ENCODE measurements around the gene CHTF18.

Gene CHTF18

GRCh38 chr16:798666-799065 lies 10.2 kb downstream of the CHTF18 start:
- Histone ChIP-seq H3K4me3 (ENCODE audit: low read length) (no peak overlapping the region), H3K4me1 (ENCODE audit: control insufficient read depth, low read length) (peaks cover 9% of the 10 kb centered on the region; the same call in 1 of the 2 replicates)
- TF ChIP-seq, protein P1, sequence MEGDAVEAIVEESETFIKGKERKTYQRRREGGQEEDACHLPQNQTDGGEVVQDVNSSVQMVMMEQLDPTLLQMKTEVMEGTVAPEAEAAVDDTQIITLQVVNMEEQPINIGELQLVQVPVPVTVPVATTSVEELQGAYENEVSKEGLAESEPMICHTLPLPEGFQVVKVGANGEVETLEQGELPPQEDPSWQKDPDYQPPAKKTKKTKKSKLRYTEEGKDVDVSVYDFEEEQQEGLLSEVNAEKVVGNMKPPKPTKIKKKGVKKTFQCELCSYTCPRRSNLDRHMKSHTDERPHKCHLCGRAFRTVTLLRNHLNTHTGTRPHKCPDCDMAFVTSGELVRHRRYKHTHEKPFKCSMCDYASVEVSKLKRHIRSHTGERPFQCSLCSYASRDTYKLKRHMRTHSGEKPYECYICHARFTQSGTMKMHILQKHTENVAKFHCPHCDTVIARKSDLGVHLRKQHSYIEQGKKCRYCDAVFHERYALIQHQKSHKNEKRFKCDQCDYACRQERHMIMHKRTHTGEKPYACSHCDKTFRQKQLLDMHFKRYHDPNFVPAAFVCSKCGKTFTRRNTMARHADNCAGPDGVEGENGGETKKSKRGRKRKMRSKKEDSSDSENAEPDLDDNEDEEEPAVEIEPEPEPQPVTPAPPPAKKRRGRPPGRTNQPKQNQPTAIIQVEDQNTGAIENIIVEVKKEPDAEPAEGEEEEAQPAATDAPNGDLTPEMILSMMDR (IDR thresholded peaks at IDR 0.05; ENCODE audit: low read depth, low read length, poor library complexity, severe bottlenecking): no peak
- no peak for TF ChIP-seq EZH2phosphoT487 (IDR thresholded peaks at IDR 0.05; ENCODE audit: borderline replicate concordance, low read length)

DNA sequence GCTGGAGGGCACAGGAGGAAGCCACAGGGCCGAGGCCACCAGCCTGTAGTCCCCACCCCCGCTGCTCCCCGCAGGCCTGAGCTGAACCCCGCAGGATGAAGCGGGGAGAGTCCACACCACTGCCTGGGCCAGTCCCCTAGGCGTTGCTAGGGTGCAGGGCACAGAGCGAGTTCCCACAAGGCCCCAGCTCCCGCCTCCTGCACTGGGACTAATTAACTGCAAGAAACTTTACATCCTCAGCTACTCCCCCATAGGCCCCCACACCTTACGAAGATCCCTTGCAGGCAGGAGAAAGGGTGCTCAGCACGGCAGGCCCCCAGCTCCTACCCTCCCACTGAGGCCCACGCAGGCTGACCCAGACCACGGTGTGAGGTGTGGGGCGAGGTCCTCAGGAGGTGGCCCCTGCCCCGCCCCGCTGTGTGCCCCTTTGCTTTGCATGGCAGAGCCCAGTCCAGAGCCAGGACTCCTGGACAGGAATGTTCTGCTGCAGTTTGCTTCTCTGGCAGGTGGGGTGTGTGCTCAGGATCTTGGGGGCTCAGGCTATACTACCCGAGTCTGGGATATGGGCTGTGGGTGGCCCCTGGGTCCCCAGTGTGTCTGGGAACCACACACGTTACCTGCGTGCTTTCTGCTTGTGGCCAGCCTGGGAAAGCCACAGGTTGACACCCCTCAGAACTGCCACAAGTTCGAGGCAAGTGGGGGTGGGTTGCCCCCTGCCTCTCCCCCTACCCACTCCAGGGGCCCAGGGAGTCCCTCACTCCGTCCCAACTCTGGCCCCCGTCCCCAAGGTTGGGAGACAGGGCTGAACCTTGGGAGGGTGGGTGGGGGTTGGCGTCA lies 10.9 kb downstream of the CHTF18 start:
- Histone ChIP-seq H3K4me3 (ENCODE audit: low read length) (no peak overlapping the region), H3K79me2 (ENCODE audit: control insufficient read depth, low read length) (no peaks in the 10 kb centered on the region), H4K20me1 (ENCODE audit: control insufficient read depth, insufficient read depth, low read depth, low read length) (peaks cover 13% of the 10 kb centered on the region; the same call in 1 of the 2 replicates)

More at GRCh38 chr16:798666-799065, 10.2 kb downstream of the CHTF18 start:
- no peak overlapping the region for H3K27ac ChIP-seq (ENCODE audit: low read depth, low read length)
- H4K20me1 ChIP-seq (ENCODE audit: control insufficient read depth, insufficient read depth, low read depth, low read length): peaks cover 13% of the 10 kb centered on the region; the same call in 1 of the 2 replicates
- H3K9me2 ChIP-seq (replicated peaks; ENCODE audit: control insufficient read depth, low read length): no peaks in the 10 kb centered on the region
- H3K36me3 ChIP-seq (ENCODE audit: control insufficient read depth, low read length): peaks cover 18% of the 10 kb centered on the region
- no peaks in the 10 kb centered on the region for H3K9me3 ChIP-seq (ENCODE audit: control insufficient read depth, insufficient read depth, low read length)
- H3K4me2 ChIP-seq (ENCODE audit: low read length): no peak overlapping the region
- H3K79me2 ChIP-seq (ENCODE audit: control insufficient read depth, low read length): no peaks in the 10 kb centered on the region
- H3K27me3 ChIP-seq (ENCODE audit: control insufficient read depth, low read length): peaks cover 45% of the 10 kb centered on the region
- no peaks in the 10 kb centered on the region; the same call in 1 of the 2 replicates for H3F3A ChIP-seq (ENCODE audit: control insufficient read depth, insufficient read depth)

GRCh38 chr16:799948-800833 lies 11.8 kb downstream of the CHTF18 start, which contains the start of gene GNG13:
Gene GNG13, minus strand, starts transcription at chr16:800734. Its CDS starts 1,657 bp downstream, at chr16:799077.
- H3K4me2 ChIP-seq (ENCODE audit: low read length): no peak within 1 kb of the TSS
- no peaks in the 10 kb centered on the region for H3K79me2 ChIP-seq (ENCODE audit: control insufficient read depth, low read length)
- TF ChIP-seq, protein P1 (IDR thresholded peaks at IDR 0.05; ENCODE audit: low read depth, low read length, poor library complexity, severe bottlenecking): no peak
- no peak; the same call in 1 of the 2 replicates for TF ChIP-seq EZH2phosphoT487 (IDR thresholded peaks at IDR 0.05; ENCODE audit: borderline replicate concordance, low read length)
- no peaks in the 10 kb centered on the region for H3K9me2 ChIP-seq (replicated peaks; ENCODE audit: control insufficient read depth, low read length)
- H4K20me1 ChIP-seq (ENCODE audit: control insufficient read depth, insufficient read depth, low read depth, low read length): peaks cover 13% of the 10 kb centered on the region; the same call in 1 of the 2 replicates
- peaks cover 12% of the 10 kb centered on the region for H3K36me3 ChIP-seq (ENCODE audit: control insufficient read depth, low read length)
- no peak within 1 kb of the TSS for H3K27ac ChIP-seq (ENCODE audit: low read depth, low read length)
- peaks cover 9% of the 10 kb centered on the region; the same call in 1 of the 2 replicates for H3K4me1 ChIP-seq (ENCODE audit: control insufficient read depth, low read length)
- no peaks in the 10 kb centered on the region for H3K9me3 ChIP-seq (ENCODE audit: control insufficient read depth, insufficient read depth, low read length)
- no peaks in the 10 kb centered on the region; the same call in 1 of the 2 replicates for H3F3A ChIP-seq (ENCODE audit: control insufficient read depth, insufficient read depth)
- peaks cover 52% of the 10 kb centered on the region for H3K27me3 ChIP-seq (ENCODE audit: control insufficient read depth, low read length)
- no peak within 1 kb of the TSS for H3K4me3 ChIP-seq (ENCODE audit: low read length)

More for the DNA sequence above, 10.9 kb downstream of the CHTF18 start:
- H3K4me1 ChIP-seq (ENCODE audit: control insufficient read depth, low read length): peaks cover 9% of the 10 kb centered on the region; the same call in 1 of the 2 replicates
- no peaks in the 10 kb centered on the region for H3K9me2 ChIP-seq (replicated peaks; ENCODE audit: control insufficient read depth, low read length)
- H3K4me2 ChIP-seq (ENCODE audit: low read length): no peak overlapping the region
- peaks cover 15% of the 10 kb centered on the region for H3K36me3 ChIP-seq (ENCODE audit: control insufficient read depth, low read length)
- H3K27me3 ChIP-seq (ENCODE audit: control insufficient read depth, low read length): peaks cover 49% of the 10 kb centered on the region
- TF ChIP-seq, protein P1 (IDR thresholded peaks at IDR 0.05; ENCODE audit: low read depth, low read length, poor library complexity, severe bottlenecking): no peak
- TF ChIP-seq EZH2phosphoT487 (IDR thresholded peaks at IDR 0.05; ENCODE audit: borderline replicate concordance, low read length): no peak
- H3K9me3 ChIP-seq (ENCODE audit: control insufficient read depth, insufficient read depth, low read length): no peaks in the 10 kb centered on the region
- no peaks in the 10 kb centered on the region; the same call in 1 of the 2 replicates for H3F3A ChIP-seq (ENCODE audit: control insufficient read depth, insufficient read depth)
- H3K27ac ChIP-seq (ENCODE audit: low read depth, low read length): no peak overlapping the region
